SK-N-MC (cell line): ENCODE measurements around the gene BEND3.
A peak's percentile ranks its signal among the peaks of the same experiment; 100 is the strongest.
"Not testable (repeated sequence)": the region's sequence is repeated elsewhere in the genome, so short reads cannot be mapped to it uniquely, and the experiment has no call there.

Experiments used
- DNase-seq: peaks from one replicate; pipeline ENCODE4 v3.0.0-alpha.2; 2011; ENCODE audit warnings: low read depth, low spot score
- H3K27ac ChIP-seq: fragments of 200-600 bp; sonication (generic); 2 replicates; pipeline ENCODE4 v1.5.1; 2016; ENCODE audit warnings: mixed run types
- H3K36me3 ChIP-seq: fragments of 200-600 bp; sonication (generic); 2 replicates; pipeline ENCODE4 v1.6.1; 2017; ENCODE audit warnings: antibody characterized with exemption, low read length, mixed read lengths; ENCODE audit not compliant: insufficient read depth
- H3K4me3 ChIP-seq: fragments of 200-600 bp; sonication (generic); 2 replicates; pipeline ENCODE4 v1.5.1; 2016
- H3K9ac ChIP-seq: fragments of 200-600 bp; sonication (generic); 2 replicates; pipeline ENCODE4 v1.8.0; 2017; ENCODE audit warnings: mixed run types, mixed read lengths; ENCODE audit not compliant: insufficient read length
- H3K9me3 ChIP-seq: fragments of 200-600 bp; sonication (generic); 2 replicates; pipeline ENCODE4 v1.6.1; 2017; ENCODE audit warnings: low read depth, mild to moderate bottlenecking, antibody characterized with exemption, low read length, moderate library complexity, mixed read lengths
- EZH2 ChIP-seq: fragments of 200-600 bp; sonication (generic); IDR thresholded peaks from one replicate; pipeline ENCODE4 v1.6.1; 2017; ENCODE audit warnings: antibody characterized with exemption
- FOXP2 ChIP-seq: optimal IDR thresholded peaks from 2 replicates; pipeline ENCODE3; 2011; ENCODE audit warnings: mild to moderate bottlenecking, moderate library complexity; ENCODE audit not compliant: insufficient read depth; ENCODE audit errors: extremely low read length, control extremely low read depth
- POLR2AphosphoS5 ChIP-seq: IDR thresholded peaks from 2 replicates; pipeline ENCODE4 v1.6.1; 2012; ENCODE audit warnings: mild to moderate bottlenecking, low read depth, low read length, borderline replicate concordance

The BEND3 gene

DNA sequence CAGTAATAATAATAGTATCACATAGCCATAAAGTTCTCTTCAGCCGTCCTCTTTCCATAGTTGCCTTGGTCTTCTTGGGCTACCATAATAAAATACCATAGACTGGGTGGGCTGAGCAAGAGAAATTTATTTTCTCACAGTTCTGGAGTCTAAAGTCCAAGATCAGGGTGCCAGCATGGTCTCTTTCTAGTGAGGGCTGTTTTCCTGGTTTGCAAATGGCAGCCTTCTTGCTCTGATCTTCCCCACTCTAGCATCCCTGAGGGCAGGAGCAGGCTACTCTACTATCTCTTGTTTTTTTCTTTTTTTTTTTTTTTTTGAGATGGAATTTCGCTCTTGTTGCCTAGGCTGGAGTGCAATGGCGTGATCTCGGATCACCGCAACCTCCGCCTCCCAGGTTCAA lies 8.2 kb upstream of the BEND3 start:
- DNase-seq, result no peak
- TF ChIP-seq POLR2AphosphoS5 (no peak), FOXP2 (no peak), EZH2 (no peak)
- H3K9me3 ChIP-seq, result no peaks in the 10 kb centered on the region
- no peak overlapping the region for H3K9ac ChIP-seq
- no peaks in the 10 kb centered on the region for H3K36me3 ChIP-seq
- H3K27ac ChIP-seq, result no peak overlapping the region
- no peak overlapping the region for H3K4me3 ChIP-seq

DNA sequence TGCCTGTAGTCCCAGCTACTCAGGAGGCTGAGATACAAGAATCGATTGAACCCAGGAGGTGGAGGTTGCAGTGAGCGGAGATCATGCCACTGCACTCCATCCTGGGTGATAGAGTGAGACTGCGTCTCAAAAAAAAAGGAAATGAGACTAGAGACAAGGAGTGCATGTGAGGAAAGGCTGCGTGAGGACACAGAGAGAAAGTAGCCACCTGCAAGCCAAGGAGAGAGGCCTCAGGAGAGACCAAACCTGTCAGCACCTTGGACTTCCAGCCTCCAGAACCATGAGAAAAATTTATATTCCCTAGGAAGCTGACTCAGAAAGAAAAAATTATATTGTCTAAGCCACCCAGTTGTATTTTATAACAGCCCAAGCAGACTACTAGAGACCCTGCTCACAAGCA lies 7.4 kb upstream of the BEND3 start:
- H3K9ac ChIP-seq, result no peak overlapping the region
- no peaks in the 10 kb centered on the region for H3K9me3 ChIP-seq
- no peak for DNase-seq
- TF ChIP-seq FOXP2 (no peak), EZH2 (no peak), POLR2AphosphoS5 (no peak)
- H3K27ac ChIP-seq, result no peak overlapping the region
- no peaks in the 10 kb centered on the region for H3K36me3 ChIP-seq
- H3K4me3 ChIP-seq, result no peak overlapping the region

DNA sequence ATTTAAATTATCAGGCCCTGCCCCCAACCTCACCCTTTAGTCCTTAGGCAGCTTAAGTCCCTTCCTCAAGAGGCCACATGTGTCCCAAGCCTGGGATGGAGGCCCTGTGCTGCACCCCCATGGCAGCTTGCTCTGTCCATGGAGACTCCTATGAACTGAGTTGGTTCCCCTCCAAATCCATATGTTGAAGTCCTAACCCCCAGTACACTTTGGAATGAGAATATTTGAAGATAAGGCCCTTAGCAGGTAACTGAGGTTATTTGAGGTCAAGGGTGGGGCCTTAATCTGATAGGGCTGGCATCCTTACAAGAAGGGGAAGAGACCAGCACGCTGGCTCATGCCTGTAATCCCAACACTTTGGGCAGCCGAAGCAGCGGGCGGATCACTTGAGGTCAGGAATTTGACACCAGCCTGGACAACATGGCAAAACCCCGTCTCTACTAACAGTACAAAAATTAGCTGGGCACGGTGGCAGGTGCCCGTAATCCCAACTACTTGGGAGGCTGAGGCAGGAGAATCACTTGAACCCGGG lies 6.7 kb upstream of the BEND3 start:
- DNase-seq, result no peak
- Histone ChIP-seq H3K9ac (no peak overlapping the region), H3K36me3 (no peaks in the 10 kb centered on the region), H3K27ac (no peak overlapping the region), H3K4me3 (no peak overlapping the region), H3K9me3 (no peaks in the 10 kb centered on the region)
- no peak for TF ChIP-seq POLR2AphosphoS5
- no peak for TF ChIP-seq EZH2
- TF ChIP-seq FOXP2, result no peak

- Histone ChIP-seq H3K27ac (no peak overlapping the region), H3K36me3 (no peaks in the 10 kb centered on the region), H3K9ac (no peak overlapping the region), H3K4me3 (no peak overlapping the region), H3K9me3 (no peaks in the 10 kb centered on the region)
- DNase-seq, result no peak
- TF ChIP-seq FOXP2 (no peak), EZH2 (no peak), POLR2AphosphoS5 (no peak)
Measured at GRCh38 chr6:107121266-107121665, 6.0 kb upstream of the BEND3 start.

DNA sequence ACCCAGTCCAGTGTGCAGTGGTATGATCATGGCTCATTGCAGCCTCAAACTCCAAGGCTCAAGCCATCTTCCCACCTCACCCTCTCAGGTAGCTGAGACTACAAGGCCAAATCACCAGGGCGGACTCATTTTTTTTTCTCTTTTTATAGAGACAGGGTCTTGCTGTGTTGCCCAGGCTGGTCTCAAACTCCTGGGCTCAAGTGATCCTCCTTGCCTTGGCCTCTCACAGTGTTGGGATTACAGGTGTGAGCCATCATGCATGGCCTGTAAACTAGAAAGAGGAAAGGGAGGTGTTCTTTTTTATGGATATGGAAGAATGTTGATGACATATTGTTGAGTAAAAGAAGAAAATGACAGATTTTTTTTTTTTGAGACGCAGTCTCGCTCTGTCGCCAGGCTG lies 5.1 kb upstream of the BEND3 start:
- H3K4me3 ChIP-seq, result no peak overlapping the region
- H3K36me3 ChIP-seq, result no peaks in the 10 kb centered on the region
- H3K9me3 ChIP-seq, result no peaks in the 10 kb centered on the region
- no peak for DNase-seq
- no peak overlapping the region for H3K9ac ChIP-seq
- no peak overlapping the region for H3K27ac ChIP-seq
- TF ChIP-seq EZH2 (no peak), FOXP2 (no peak), POLR2AphosphoS5 (no peak)

DNA sequence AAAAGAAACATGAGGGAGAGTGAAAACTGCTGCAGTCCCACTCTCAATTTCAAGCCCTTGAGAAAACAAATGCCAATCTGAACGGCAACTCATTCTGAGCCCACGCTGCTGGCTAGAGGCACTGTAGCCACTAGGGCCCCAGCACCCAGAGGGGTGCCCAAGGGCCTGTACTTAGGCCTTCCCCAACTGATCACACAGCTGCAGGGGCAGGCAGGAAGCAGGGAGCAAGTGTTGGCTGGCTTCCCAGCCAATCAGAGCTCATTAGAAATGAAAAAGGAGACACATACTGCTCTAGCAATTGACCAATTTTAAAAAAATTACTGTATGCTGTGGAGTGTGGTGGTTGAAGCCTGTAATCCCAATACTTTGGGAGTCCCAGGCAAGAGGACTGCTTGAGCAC lies 3.7 kb upstream of the BEND3 start:
- Histone ChIP-seq H3K27ac (peak overlapping the region; percentile 69), H3K9ac (no peak overlapping the region), H3K36me3 (no peaks in the 10 kb centered on the region), H3K4me3 (no peak overlapping the region), H3K9me3 (no peaks in the 10 kb centered on the region)
- DNase-seq, result no peak
- TF ChIP-seq POLR2AphosphoS5, result peak; percentile 50
- no peak for TF ChIP-seq EZH2
- no peak for TF ChIP-seq FOXP2

GRCh38 chr6:107118540-107118939 lies 3.2 kb upstream of the BEND3 start:
- not testable (repeated sequence) for H3K9ac ChIP-seq, H3K4me3 ChIP-seq
- H3K27ac ChIP-seq, result peak overlapping the region; percentile 69

GRCh38 chr6:107116931-107117330 lies 1.6 kb upstream of the BEND3 start:
- Histone ChIP-seq H3K27ac (peak overlapping the region; percentile 91), H3K9ac (peak overlapping the region; percentile 14), H3K4me3 (peak overlapping the region; percentile 93), H3K36me3 (no peaks in the 10 kb centered on the region), H3K9me3 (no peaks in the 10 kb centered on the region)
- DNase-seq, result no peak
- TF ChIP-seq FOXP2 (no peak), POLR2AphosphoS5 (no peak), EZH2 (no peak)

More at GRCh38 chr6:107118540-107118939, 3.2 kb upstream of the BEND3 start:
- not testable (repeated sequence) for H3K9me3 ChIP-seq, H3K36me3 ChIP-seq, DNase-seq

DNA sequence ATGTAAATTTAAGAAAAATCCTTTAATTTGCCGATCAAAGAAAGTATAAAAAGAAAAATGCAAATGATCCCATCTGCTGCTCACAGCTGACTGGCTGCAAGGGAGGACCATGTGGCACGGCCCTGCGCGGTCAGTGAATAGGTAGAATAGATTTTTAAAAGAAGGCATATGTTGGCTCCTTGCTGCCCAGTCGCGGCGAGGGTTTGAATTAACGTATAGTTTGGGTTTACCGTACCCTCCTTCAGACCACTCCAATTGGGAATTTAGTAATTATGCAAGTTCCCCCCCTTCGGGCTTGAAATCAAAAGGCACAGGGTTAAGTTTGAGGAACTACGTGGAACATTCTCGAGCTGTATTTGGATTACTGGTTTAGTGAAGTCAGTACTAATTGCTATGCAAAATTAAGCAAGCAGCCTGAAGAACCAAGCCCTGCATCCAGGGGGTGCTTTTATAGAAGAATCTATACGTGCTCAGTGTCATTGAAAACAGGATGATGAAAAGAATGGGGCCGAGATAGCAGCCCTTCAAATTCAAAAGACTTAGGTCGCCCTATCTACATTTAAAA lies 1.1 kb upstream of the BEND3 start:
- H3K4me3 ChIP-seq, result peak overlapping the region; percentile 93
- H3K36me3 ChIP-seq, result no peaks in the 10 kb centered on the region
- no peaks in the 10 kb centered on the region for H3K9me3 ChIP-seq
- DNase-seq, result peak; percentile 62
- peak overlapping the region; percentile 91 for H3K27ac ChIP-seq
- peak overlapping the region; percentile 84 for H3K9ac ChIP-seq
- TF ChIP-seq POLR2AphosphoS5 (no peak), FOXP2 (no peak), EZH2 (no peak)
